ENCODE data around the gene NRIP3. TPM values are rescaled to one million over a fixed set of nuclear protein-coding genes. Genes with fewer than 3 reads are reported as not detected.

Gene NRIP3
- total and polyA plus RNA-seq, 9 of the 15 experiments (the other 6 are each of a cell fraction or from before 2014, with no cell fraction given), result 4.4 to 18.7 (median 11.6) TPM

- H3K9me3 ChIP-seq (replicated peaks; ENCODE audit: control insufficient read depth, insufficient read depth, low read depth, low read length), result no peaks in the 10 kb centered on the region
- ATAC-seq (peak; percentile 60), FAIRE-seq (peak; percentile 94), DNase-seq (ENCODE audit: extremely low read depth in 1 of 4, low spot score in 3 of 4) (peak; percentile 60 to 81 (median 67))
- no peak overlapping the region for H3K4me2 ChIP-seq (ENCODE audit: insufficient read depth, low read length)
- ChIA-PET CTCF (ENCODE audit: low intra/inter-chr PET ratio) (interaction anchor here (0.7 to 1.4 kb wide), 4 partner anchors 46 to 973 kb away, joined by 3 to 5 read pairs (median 4); no protein-coding TSS in a partner anchor), POLR2A (interaction anchor here (1.0 to 1.5 kb wide), 3 partner anchors 17 to 269 kb away, joined by 3 to 4 read pairs (median 4); partner anchors contain the start of gene ASCL3)
- H2AFZ ChIP-seq (ENCODE audit: low read depth, low read length), result no peak overlapping the region
- H3K9ac ChIP-seq (ENCODE audit: insufficient read depth in 1 of 2, low read depth in 2 of 2, low read length in 2 of 2), result no peak overlapping the region
- H3K79me2 ChIP-seq (ENCODE audit: control insufficient read depth, insufficient read depth, low read length), result peaks cover 48% of the 10 kb centered on the region
- H3K27ac ChIP-seq (ENCODE audit: extremely low read depth, low read depth, low read length), result no peak overlapping the region
- H3K36me3 ChIP-seq (ENCODE audit: control insufficient read depth, insufficient read depth, low read length), result peaks cover 23% of the 10 kb centered on the region; the same call in 2 of the 3 replicates
- no peaks in the 10 kb centered on the region for H3K9me1 ChIP-seq (ENCODE audit: control insufficient read depth, insufficient read depth, low read length)
- H3K4me1 ChIP-seq (replicated peaks in 1 of 2; ENCODE audit: control insufficient read depth in 2 of 2, insufficient read depth in 2 of 2, low read length in 2 of 2), result peaks cover 10 to 11% of the 10 kb centered on the region in 2 experiments; a peak in 4 of 5 replicates
- no peaks in the 10 kb centered on the region for H3K27me3 ChIP-seq (ENCODE audit: control insufficient read depth in 2 of 2, insufficient read depth in 2 of 2, low read length in 2 of 2)
- BruUV-seq (replicated peaks), result no TSS peak
- H4K20me1 ChIP-seq (replicated peaks; ENCODE audit: control insufficient read depth, insufficient read depth, low read length), result no peaks in the 10 kb centered on the region
- in situ Hi-C loops (cut with MboI), result no loop called here
- intact Hi-C loops (cut with micrococcal nuclease), result loop anchor here (1.0 to 10.0 kb wide), 7 partner anchors 43 to 385 kb away; partner anchors contain the start of gene NRIP3
- no peak overlapping the region for H3K4me3 ChIP-seq
- WGBS (ENCODE audit: insufficient coverage, low coverage, missing lambda C conversion rate), result 24% methylated on average over 2 of the region's 2 CpGs
- TF ChIP-seq XRCC5 (IDR thresholded peaks at IDR 0.05; ENCODE audit: low read depth, low read length) (no peak), GTF2F1 (IDR thresholded peaks at IDR 0.05; ENCODE audit: low read depth, low read length) (no peak), HMBOX1 (IDR thresholded peaks at IDR 0.05) (peak; percentile 98), CBX5 (IDR thresholded peaks at IDR 0.05; ENCODE audit: borderline replicate concordance, low read depth) (no peak), NR2C2 (CRISPR knock-in tag; IDR thresholded peaks at IDR 0.05) (no peak), NR2C2 (tag; IDR thresholded peaks at IDR 0.05) (0 out of 2 replicates have a peak, but pooled peaks have one; percentile 13), HDAC3 (IDR thresholded peaks at IDR 0.05; ENCODE audit: borderline replicate concordance, partially characterized antibody) (no peak), ILF3 (IDR thresholded peaks at IDR 0.05; ENCODE audit: borderline replicate concordance) (no peak), PHB (CRISPR knock-in tag; IDR thresholded peaks at IDR 0.05) (no peak), E2F8 (IDR thresholded peaks at IDR 0.05; ENCODE audit: low read depth, partially characterized antibody) (no peak), ESRRB (CRISPR knock-in tag; IDR thresholded peaks at IDR 0.05; ENCODE audit: borderline replicate concordance) (no peak), DEAF1 (CRISPR knock-in tag; IDR thresholded peaks at IDR 0.05) (peak; percentile 75), FUS (optimal IDR thresholded peaks at IDR 0.05; ENCODE audit: low read depth, low read length) (no peak), FOXK1 (CRISPR knock-in tag; IDR thresholded peaks at IDR 0.05; ENCODE audit: borderline replicate concordance) (no peak)
- TF ChIP-seq, protein P1, sequence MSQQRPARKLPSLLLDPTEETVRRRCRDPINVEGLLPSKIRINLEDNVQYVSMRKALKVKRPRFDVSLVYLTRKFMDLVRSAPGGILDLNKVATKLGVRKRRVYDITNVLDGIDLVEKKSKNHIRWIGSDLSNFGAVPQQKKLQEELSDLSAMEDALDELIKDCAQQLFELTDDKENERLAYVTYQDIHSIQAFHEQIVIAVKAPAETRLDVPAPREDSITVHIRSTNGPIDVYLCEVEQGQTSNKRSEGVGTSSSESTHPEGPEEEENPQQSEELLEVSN (IDR thresholded peaks at IDR 0.05; ENCODE audit: borderline replicate concordance in 1 of 2, extremely low read depth in 1 of 2, insufficient read depth in 1 of 2, insufficient read length in 1 of 2, low read depth in 1 of 2, low read length in 1 of 2, poor library complexity in 1 of 2, severe bottlenecking in 1 of 2), result no peak
These were observed 44.1 kb downstream of the NRIP3 start for GRCh38 chr11:8959546-8960166.

Data from K562 (cell line).